Endodermal cell (in vitro differentiated cells): ENCODE measurements around the gene DRD4. TPM values are rescaled to one million over a fixed set of nuclear protein-coding genes. Genes with fewer than 3 reads are reported as not detected.

ENCODE experiments used
- DNase-seq: peaks from one replicate; pipeline ENCODE4 v3.0.0-alpha.2; 2017
- H3K27ac ChIP-seq: 2 replicates; pipeline ENCODE4 v1.5.1; 2013; ENCODE audit warnings: mild to moderate bottlenecking, low read depth, low read length, moderate library complexity
- H3K27me3 ChIP-seq: 2 replicates; pipeline ENCODE4 v1.6.1; 2013; ENCODE audit warnings: mild to moderate bottlenecking, low read length, moderate library complexity; ENCODE audit not compliant: insufficient read depth, control insufficient read depth, poor library complexity, severe bottlenecking
- H3K36me3 ChIP-seq: 2 replicates; pipeline ENCODE4 v1.7.0; 2013; ENCODE audit warnings: mild to moderate bottlenecking, low read length, moderate library complexity; ENCODE audit not compliant: control insufficient read depth, insufficient read depth
- H3K4me1 ChIP-seq: one replicate; pipeline ENCODE4 v1.7.0; 2013; ENCODE audit warnings: low read length; ENCODE audit not compliant: control insufficient read depth, insufficient read depth
- H3K4me3 ChIP-seq: 2 replicates; pipeline ENCODE4 v1.5.1; 2013; ENCODE audit warnings: mild to moderate bottlenecking, low read length, moderate library complexity
- H3K9ac ChIP-seq: 2 replicates; pipeline ENCODE4 v1.6.1; 2013; ENCODE audit warnings: mild to moderate bottlenecking, low read length, moderate library complexity; ENCODE audit not compliant: poor library complexity, severe bottlenecking; ENCODE audit errors: extremely low read depth
- H3K9me3 ChIP-seq: 2 replicates; pipeline ENCODE4 v1.6.1; 2013; ENCODE audit warnings: mild to moderate bottlenecking, low read length, moderate library complexity; ENCODE audit not compliant: control insufficient read depth
- H3K27ac Mint-ChIP-seq: 2 replicates; pipeline ENCODE4 v1.8.0; 2020; ENCODE audit warnings: mixed read lengths
- H3K27me3 Mint-ChIP-seq: 2 replicates; pipeline ENCODE4 v1.8.0; 2021; ENCODE audit warnings: mild to moderate bottlenecking, mixed read lengths; ENCODE audit not compliant: insufficient read depth
- H3K36me3 Mint-ChIP-seq: 2 replicates; pipeline ENCODE4 v1.8.0; 2020; ENCODE audit warnings: low read depth, mixed read lengths
- H3K4me1 Mint-ChIP-seq: 2 replicates; pipeline ENCODE4 v1.8.0; 2020; ENCODE audit warnings: mixed read lengths
- H3K4me3 Mint-ChIP-seq: 2 replicates; pipeline ENCODE4 v1.8.0; 2020; ENCODE audit warnings: mild to moderate bottlenecking, moderate library complexity, mixed read lengths
- H3K9me3 Mint-ChIP-seq: 2 replicates; pipeline ENCODE4 v1.8.0; 2020; ENCODE audit warnings: mild to moderate bottlenecking, mixed read lengths
- WGBS, 2 experiments: methylation state at CpG; one replicate each; pipeline versions ENCODE4 v1.1.5 to v1.1.7; 2013; ENCODE audit warnings: missing lambda C conversion rate in 2 of 2, mixed read lengths in 1 of 2; ENCODE audit not compliant: insufficient coverage in 1 of 2, insufficient read length in 1 of 2; 5-methylcytosine and 5-hydroxymethylcytosine counted together
- total RNA-seq, 2 donors: library from RNA; stranded (reverse); fragmentation: NEBNext Ultra II Directional in 1 of 2; extraction: Animal tissue kit (Norgen Biotek cat#: 25700) in 1 of 2; gene quantifications; 2 replicates in 1 of 2; 3 replicates in 1 of 2; pipeline ENCODE4 v1.2.1, GENCODE V29; 2021
- TF ChIP-seq, protein P1 (sequence below): fragments of 200-600 bp; sonication (generic); conservative IDR thresholded peaks from 2 replicates; pipeline ENCODE4 v1.5.0; 2021; ENCODE audit warnings: antibody characterized with exemption, mild to moderate bottlenecking

Gene DRD4
- total RNA-seq, 2 donors from 2014 or later: 1.8 to 2.7 TPM

DNA sequence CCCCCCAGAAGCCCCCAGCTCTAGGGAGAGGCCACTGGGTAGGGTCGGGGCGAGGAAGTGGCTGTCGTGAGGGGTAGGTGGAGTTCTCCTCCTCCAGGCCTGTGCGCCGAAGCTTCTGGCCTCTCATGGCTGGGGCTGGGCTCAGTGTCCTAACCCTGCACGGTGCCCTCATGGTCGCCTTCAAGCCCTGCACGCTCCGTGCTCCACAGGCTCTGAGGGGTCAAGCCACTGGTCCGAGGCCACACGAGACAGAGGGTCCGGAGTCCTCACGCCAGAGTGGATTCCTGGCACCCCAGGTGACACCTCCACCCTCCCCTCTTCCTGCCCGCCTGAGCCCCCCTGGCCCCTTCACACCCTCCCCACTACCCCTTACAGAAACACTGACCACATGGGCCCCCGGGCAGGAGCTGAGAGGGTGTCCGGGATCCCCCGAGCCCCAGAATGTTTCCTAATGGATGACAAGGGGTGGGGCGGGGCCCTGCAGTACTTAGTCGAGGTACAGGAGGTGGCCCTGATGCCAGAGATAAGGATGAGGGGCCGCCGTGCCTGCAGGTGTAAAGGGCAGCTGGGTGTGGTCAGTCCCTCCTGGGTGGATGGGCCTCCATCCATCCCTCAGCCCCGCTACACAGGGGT, 11.3 kb upstream of the DRD4 start:
- H3K36me3 ChIP-seq: no peaks in the 10 kb centered on the region
- H3K9me3 ChIP-seq: no peaks in the 10 kb centered on the region
- H3K27ac ChIP-seq: no peak overlapping the region
- Mint-ChIP-seq H3K36me3 (peaks cover 6% of the 10 kb centered on the region), H3K27ac (no peak overlapping the region), H3K27me3 (peaks cover 20% of the 10 kb centered on the region), H3K4me1 (no peaks in the 10 kb centered on the region), H3K4me3 (peak overlapping the region; percentile 47), H3K9me3 (peaks cover 5% of the 10 kb centered on the region)
- H3K27me3 ChIP-seq: peaks cover 12% of the 10 kb centered on the region
- H3K4me3 ChIP-seq: no peak overlapping the region
- 50 to 90% methylated on average over 1 to 22 of the region's 22 CpGs for WGBS, 2 experiments
- peak; percentile 48 for DNase-seq
- no peak overlapping the region for H3K9ac ChIP-seq
- TF ChIP-seq, protein P1, sequence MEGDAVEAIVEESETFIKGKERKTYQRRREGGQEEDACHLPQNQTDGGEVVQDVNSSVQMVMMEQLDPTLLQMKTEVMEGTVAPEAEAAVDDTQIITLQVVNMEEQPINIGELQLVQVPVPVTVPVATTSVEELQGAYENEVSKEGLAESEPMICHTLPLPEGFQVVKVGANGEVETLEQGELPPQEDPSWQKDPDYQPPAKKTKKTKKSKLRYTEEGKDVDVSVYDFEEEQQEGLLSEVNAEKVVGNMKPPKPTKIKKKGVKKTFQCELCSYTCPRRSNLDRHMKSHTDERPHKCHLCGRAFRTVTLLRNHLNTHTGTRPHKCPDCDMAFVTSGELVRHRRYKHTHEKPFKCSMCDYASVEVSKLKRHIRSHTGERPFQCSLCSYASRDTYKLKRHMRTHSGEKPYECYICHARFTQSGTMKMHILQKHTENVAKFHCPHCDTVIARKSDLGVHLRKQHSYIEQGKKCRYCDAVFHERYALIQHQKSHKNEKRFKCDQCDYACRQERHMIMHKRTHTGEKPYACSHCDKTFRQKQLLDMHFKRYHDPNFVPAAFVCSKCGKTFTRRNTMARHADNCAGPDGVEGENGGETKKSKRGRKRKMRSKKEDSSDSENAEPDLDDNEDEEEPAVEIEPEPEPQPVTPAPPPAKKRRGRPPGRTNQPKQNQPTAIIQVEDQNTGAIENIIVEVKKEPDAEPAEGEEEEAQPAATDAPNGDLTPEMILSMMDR: no peak
- no peaks in the 10 kb centered on the region for H3K4me1 ChIP-seq

DNA sequence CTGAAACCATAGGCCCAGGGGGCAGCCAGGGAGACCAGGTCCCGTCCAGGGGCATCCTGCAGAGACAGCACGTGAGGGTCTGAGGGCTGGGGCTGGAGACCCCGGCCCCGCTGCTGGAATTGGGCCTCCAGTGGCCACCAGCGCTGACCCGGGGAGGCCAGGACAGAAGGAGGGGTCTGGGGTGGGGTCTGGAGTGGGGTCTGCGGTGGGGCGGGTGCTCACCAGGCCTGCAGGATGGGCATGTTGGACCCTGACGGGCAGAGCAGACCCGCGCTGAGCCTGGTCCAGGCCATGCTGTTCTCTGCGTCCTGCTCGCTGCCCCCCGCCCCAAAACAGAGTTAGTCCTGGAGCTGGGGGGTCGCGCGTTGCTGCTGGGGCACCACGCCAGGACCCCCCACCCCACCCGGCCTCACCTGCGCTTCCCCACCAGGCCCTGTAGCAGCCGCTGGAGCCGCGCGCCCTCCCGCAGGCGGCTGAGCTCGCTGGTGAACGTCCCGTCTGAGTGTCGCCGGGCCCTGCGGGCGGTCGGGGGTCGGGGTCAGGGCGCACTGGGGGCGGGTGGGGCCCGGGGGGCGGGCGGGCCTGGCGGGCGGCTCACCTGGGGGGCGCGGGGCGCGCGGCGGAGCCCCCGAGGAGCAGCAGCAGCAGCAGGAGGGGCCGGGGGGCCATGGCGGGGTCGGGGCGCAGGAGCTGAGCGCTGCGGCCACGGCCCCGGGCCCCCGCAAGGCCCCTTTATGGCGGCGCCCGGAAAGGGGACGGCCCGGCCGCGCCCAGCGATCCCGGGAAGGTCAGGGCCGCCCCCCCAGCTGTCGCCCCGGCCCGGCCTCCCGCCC, 10.4 kb upstream of the DRD4 start, which contains the start of gene SCT:
Gene SCT, minus strand, starts transcription at position 707 of the 833 bp plus-strand sequence. Its CDS starts 38 bp downstream, at position 669.
- peaks cover 5% of the 10 kb centered on the region for H3K9me3 Mint-ChIP-seq
- peaks cover 12% of the 10 kb centered on the region for H3K27me3 ChIP-seq
- DNase-seq: peak; percentile 72
- H3K36me3 ChIP-seq: no peaks in the 10 kb centered on the region
- peaks cover 20% of the 10 kb centered on the region for H3K27me3 Mint-ChIP-seq
- H3K4me1 Mint-ChIP-seq: no peaks in the 10 kb centered on the region
- H3K9me3 ChIP-seq: no peaks in the 10 kb centered on the region
- H3K9ac ChIP-seq: no peak within 1 kb of the TSS
- H3K27ac Mint-ChIP-seq: no peak within 1 kb of the TSS
- H3K4me1 ChIP-seq: no peaks in the 10 kb centered on the region
- TF ChIP-seq, protein P1: no peak
- no peak within 1 kb of the TSS for H3K4me3 ChIP-seq
- H3K36me3 Mint-ChIP-seq: peaks cover 6% of the 10 kb centered on the region
- no peak within 1 kb of the TSS for H3K27ac ChIP-seq
- 32 to 49% methylated on average over 22 to 72 of the region's 72 CpGs for WGBS, 2 experiments
- peak within 1 kb of the TSS; percentile 47 for H3K4me3 Mint-ChIP-seq

DNA sequence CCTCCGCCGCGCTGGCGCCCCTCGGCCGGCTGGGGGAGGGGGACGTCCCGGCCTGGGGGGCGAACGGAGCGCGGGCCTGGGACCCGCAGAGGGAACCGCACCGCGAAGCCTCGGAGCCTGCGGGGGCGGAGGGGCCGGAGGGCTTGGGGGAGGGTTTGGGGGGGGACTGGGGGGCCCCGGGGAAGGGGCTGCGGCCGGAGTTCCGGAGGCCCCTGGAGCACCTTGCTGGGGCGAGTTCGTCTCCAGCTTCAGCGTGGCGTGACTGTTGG, 9.8 kb upstream of the DRD4 start:
- Histone ChIP-seq H3K27me3 (peaks cover 12% of the 10 kb centered on the region), H3K9ac (no peak overlapping the region), H3K27ac (no peak overlapping the region), H3K36me3 (no peaks in the 10 kb centered on the region), H3K9me3 (no peaks in the 10 kb centered on the region), H3K4me1 (no peaks in the 10 kb centered on the region), H3K4me3 (no peak overlapping the region)
- 42 to 76% methylated on average over 4 to 20 of the region's 28 CpGs for WGBS, 2 experiments
- Mint-ChIP-seq H3K36me3 (peaks cover 6% of the 10 kb centered on the region), H3K9me3 (peaks cover 5% of the 10 kb centered on the region), H3K27me3 (peaks cover 20% of the 10 kb centered on the region), H3K27ac (no peak overlapping the region), H3K4me3 (no peak overlapping the region), H3K4me1 (no peaks in the 10 kb centered on the region)
- TF ChIP-seq, protein P1: no peak
- no peak for DNase-seq
